Measurements from ENCODE around the gene DDC.
"Not testable (repeated sequence)": the region's sequence is repeated elsewhere in the genome, so short reads cannot be mapped to it uniquely, and the experiment has no call there.

GRCh38 chr7:50545613-50546012, 19.6 kb downstream of the DDC start:
- TF ChIP-seq CTCF (optimal IDR thresholded peaks at IDR 0.05 in 1 of 3, IDR thresholded peaks at IDR 0.05 in 1 of 3, conservative IDR thresholded peaks at IDR 0.05 in 1 of 3; ENCODE audit: extremely low read depth in 1 of 3, insufficient read depth in 2 of 3, low read length in 3 of 3); EZH2 (IDR thresholded peaks at IDR 0.05; ENCODE audit: low read length): not testable (repeated sequence)

All from keratinocyte (primary cell).